ENCODE data around the gene GJC2. TPM values are rescaled to one million over a fixed set of nuclear protein-coding genes. Genes with fewer than 3 reads are reported as not detected.

The GJC2 gene
- polyA plus RNA-seq, 1 donor from 2014 or later = 2.3 TPM

GRCh38 chr1:228107636-228108035, 42.1 kb upstream of the GJC2 start:
- Histone ChIP-seq H3K9me3 (ENCODE audit: low read length) (no peaks in the 10 kb centered on the region), H3K9ac (ENCODE audit: low read length) (no peak overlapping the region), H3K36me3 (ENCODE audit: insufficient read depth, low read length) (no peaks in the 10 kb centered on the region), H3F3A (ENCODE audit: insufficient read depth, low read length, poor library complexity, severe bottlenecking) (no peaks in the 10 kb centered on the region), H4K20me1 (ENCODE audit: insufficient read depth) (no peaks in the 10 kb centered on the region), H3K79me2 (replicated peaks; ENCODE audit: insufficient read depth, low read length) (peaks cover 18% of the 10 kb centered on the region), H3K4me2 (ENCODE audit: low read length) (no peak overlapping the region), H3K4me3 (ENCODE audit: low read length) (peak overlapping the region; percentile 82), H3K9me2 (ENCODE audit: insufficient read depth, low read length) (no peaks in the 10 kb centered on the region), H3K27me3 (ENCODE audit: insufficient read depth, low read depth, low read length) (no peaks in the 10 kb centered on the region), H2AFZ (ENCODE audit: low read depth, low read length) (no peak overlapping the region), H3K27ac (ENCODE audit: low read length) (no peak overlapping the region)
- TF ChIP-seq MXI1 (conservative IDR thresholded peaks at IDR 0.05; ENCODE audit: poor library complexity, severe bottlenecking) (no peak), EZH2 (IDR thresholded peaks at IDR 0.05; ENCODE audit: borderline replicate concordance, insufficient read depth, low read length, poor library complexity, severe bottlenecking) (no peak), SMC3 (conservative IDR thresholded peaks at IDR 0.05; ENCODE audit: poor library complexity) (no peak), CTCF (IDR thresholded peaks at IDR 0.05; ENCODE audit: poor library complexity, severe bottlenecking) (no peak), TAF1 (IDR thresholded peaks at IDR 0.05; ENCODE audit: low read depth) (no peak), POLR2AphosphoS5 (IDR thresholded peaks at IDR 0.05) (no peak), EP300 (conservative IDR thresholded peaks at IDR 0.05; ENCODE audit: poor library complexity, severe bottlenecking) (no peak), RAD21 (conservative IDR thresholded peaks at IDR 0.05) (no peak), REST (IDR thresholded peaks at IDR 0.05; ENCODE audit: borderline replicate concordance) (no peak)

DNA sequence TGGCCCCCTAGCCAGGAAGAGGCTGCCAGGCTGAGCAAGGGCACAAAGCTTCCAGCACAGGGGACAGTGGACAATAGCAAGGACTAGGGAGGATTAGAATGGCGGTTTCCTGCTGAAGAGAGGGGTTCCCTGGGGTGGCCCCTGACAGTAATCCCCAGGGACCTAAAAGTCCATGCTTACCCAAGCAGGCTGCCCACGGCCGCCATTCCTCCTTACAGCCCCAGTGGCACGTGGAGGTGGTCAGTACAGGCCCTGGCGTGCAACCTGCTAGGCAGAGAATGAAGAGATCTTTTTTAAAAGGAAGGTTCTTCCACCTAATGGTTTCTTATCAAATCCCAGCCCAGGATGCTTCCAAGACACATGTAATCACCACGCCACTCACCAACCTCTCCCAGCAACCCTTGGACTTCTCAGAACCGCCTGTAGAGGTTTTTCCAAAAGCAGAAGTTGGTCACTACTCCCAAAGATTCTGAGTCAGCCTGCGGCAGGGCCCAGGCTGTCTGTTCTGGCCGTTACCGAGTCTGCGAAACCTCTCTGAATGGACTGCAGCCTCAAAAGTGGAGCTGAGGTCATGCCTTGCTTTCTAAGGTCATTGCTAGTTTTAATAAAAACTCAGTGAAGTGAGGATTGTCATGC, 41.6 kb upstream of the GJC2 start:
- Histone ChIP-seq H3K27ac (ENCODE audit: low read length) (peak overlapping the region; percentile 76), H2AFZ (ENCODE audit: low read depth, low read length) (no peak overlapping the region), H3K27me3 (ENCODE audit: insufficient read depth, low read depth, low read length) (no peaks in the 10 kb centered on the region), H3K36me3 (ENCODE audit: insufficient read depth, low read length) (no peaks in the 10 kb centered on the region), H3K9me3 (ENCODE audit: low read length) (no peaks in the 10 kb centered on the region), H3K9me2 (ENCODE audit: insufficient read depth, low read length) (no peaks in the 10 kb centered on the region), H3K4me2 (ENCODE audit: low read length) (peak overlapping the region; percentile 85), H3K9ac (ENCODE audit: low read length) (peak overlapping the region; percentile 88), H3K4me3 (ENCODE audit: low read length) (peak overlapping the region; percentile 82), H4K20me1 (ENCODE audit: insufficient read depth) (no peaks in the 10 kb centered on the region), H3K79me2 (replicated peaks; ENCODE audit: insufficient read depth, low read length) (peaks cover 18% of the 10 kb centered on the region), H3F3A (ENCODE audit: insufficient read depth, low read length, poor library complexity, severe bottlenecking) (no peaks in the 10 kb centered on the region)
- no peak for TF ChIP-seq EP300 (conservative IDR thresholded peaks at IDR 0.05; ENCODE audit: poor library complexity, severe bottlenecking)

All from neural cell (in vitro differentiated cells).